ENCODE data around the gene ARFGEF3. TPM values are rescaled to one million over a fixed set of nuclear protein-coding genes. Genes with fewer than 3 reads are reported as not detected.

ARFGEF3 gene
- total RNA-seq, 1 experiment from 2014 or later, result 5.2 TPM

DNA sequence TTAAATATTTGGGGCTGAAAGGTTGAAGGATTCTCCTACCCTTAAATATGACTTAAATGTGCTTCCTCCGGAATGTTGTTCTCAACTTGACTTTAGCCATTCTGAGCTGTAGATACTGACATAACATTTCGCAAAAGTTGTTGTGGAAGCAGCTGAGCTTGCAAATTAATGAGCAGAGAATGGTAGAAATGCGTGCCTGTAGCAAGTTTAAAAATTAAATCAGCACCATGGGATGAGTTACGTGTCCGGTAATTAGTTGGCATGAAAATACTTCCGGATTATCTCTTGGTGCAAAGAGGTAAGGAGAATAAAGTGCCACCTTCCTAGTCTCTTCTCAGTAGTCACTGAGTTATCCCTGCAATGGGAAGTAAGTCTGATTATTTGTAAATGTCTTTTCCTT, 80.2 kb downstream of the ARFGEF3 start:
- H3K27me3 ChIP-seq (replicated peaks; ENCODE audit: control insufficient read depth, insufficient read depth, low read length), result no peaks in the 10 kb centered on the region
- BruUV-seq (replicated peaks), result no TSS peak
- Mint-ChIP-seq H3K4me3 (ENCODE audit: unreplicated experiment) (no peak overlapping the region), H3K9me3 (ENCODE audit: unreplicated experiment) (no peaks in the 10 kb centered on the region), H3K36me3 (ENCODE audit: insufficient read depth, unreplicated experiment) (no peaks in the 10 kb centered on the region), H3K27me3 (ENCODE audit: insufficient read depth, unreplicated experiment) (no peaks in the 10 kb centered on the region), H3K27ac (ENCODE audit: unreplicated experiment) (no peak overlapping the region), H3K4me1 (ENCODE audit: low read depth, unreplicated experiment) (no peaks in the 10 kb centered on the region)
- no peaks in the 10 kb centered on the region for H3K4me1 ChIP-seq
- POLR2A ChIA-PET, result no interaction called here
- intact Hi-C loops (cut with micrococcal nuclease; ENCODE audit: unreplicated experiment), result no loop called here
- no peak overlapping the region for H3K4me3 ChIP-seq (ENCODE audit: low read depth, low read length)
- TF ChIP-seq, protein P1, sequence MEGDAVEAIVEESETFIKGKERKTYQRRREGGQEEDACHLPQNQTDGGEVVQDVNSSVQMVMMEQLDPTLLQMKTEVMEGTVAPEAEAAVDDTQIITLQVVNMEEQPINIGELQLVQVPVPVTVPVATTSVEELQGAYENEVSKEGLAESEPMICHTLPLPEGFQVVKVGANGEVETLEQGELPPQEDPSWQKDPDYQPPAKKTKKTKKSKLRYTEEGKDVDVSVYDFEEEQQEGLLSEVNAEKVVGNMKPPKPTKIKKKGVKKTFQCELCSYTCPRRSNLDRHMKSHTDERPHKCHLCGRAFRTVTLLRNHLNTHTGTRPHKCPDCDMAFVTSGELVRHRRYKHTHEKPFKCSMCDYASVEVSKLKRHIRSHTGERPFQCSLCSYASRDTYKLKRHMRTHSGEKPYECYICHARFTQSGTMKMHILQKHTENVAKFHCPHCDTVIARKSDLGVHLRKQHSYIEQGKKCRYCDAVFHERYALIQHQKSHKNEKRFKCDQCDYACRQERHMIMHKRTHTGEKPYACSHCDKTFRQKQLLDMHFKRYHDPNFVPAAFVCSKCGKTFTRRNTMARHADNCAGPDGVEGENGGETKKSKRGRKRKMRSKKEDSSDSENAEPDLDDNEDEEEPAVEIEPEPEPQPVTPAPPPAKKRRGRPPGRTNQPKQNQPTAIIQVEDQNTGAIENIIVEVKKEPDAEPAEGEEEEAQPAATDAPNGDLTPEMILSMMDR (IDR thresholded peaks at IDR 0.05; ENCODE audit: insufficient read depth in 1 of 2, low read depth in 1 of 2, low read length in 1 of 2, severe bottlenecking in 1 of 2, unreplicated experiment in 1 of 2), result no peak
- H3K36me3 ChIP-seq (ENCODE audit: control insufficient read depth, insufficient read depth, low read length), result no peaks in the 10 kb centered on the region
- no peaks in the 10 kb centered on the region for H3K9me3 ChIP-seq
- CTCF ChIA-PET, result no interaction called here
- no peak for DNase-seq

DNA sequence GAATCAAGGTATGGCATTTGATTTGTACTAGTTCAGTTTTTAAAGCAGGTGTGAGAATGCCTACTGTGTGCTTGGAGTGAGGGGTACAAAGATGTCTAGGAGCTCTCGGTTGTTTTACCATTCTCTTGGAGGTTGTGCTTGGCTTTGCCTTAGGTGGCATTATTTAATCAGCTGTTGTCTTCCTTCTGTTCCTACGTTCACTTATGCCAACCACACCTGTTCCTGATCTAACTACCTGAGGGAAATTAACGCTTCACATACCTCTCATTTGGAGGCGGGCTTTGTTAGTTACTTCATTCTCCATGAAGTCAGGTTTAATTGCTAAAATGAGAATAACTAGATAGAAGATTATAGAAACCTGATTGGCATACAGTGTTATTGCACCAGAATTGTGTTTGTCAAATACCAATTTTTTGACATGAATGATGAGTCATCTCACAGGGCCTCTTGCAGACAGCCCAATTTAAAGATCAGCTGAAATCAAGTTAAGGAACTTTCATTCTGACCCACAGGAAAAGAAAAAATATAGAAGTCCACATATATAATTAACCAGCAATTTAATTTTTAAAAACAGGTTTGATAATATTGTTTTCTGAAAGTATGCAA, 81.4 kb downstream of the ARFGEF3 start:
- H3K27ac Mint-ChIP-seq (ENCODE audit: unreplicated experiment), result no peak overlapping the region
- CTCF ChIA-PET, result no interaction called here
- H3K36me3 ChIP-seq (ENCODE audit: control insufficient read depth, insufficient read depth, low read length), result no peaks in the 10 kb centered on the region
- no peak overlapping the region for H3K4me3 Mint-ChIP-seq (ENCODE audit: unreplicated experiment)
- H3K27me3 ChIP-seq (replicated peaks; ENCODE audit: control insufficient read depth, insufficient read depth, low read length), result no peaks in the 10 kb centered on the region
- no peaks in the 10 kb centered on the region for H3K4me1 Mint-ChIP-seq (ENCODE audit: low read depth, unreplicated experiment)
- no peaks in the 10 kb centered on the region for H3K27me3 Mint-ChIP-seq (ENCODE audit: insufficient read depth, unreplicated experiment)
- POLR2A ChIA-PET, result no interaction called here
- H3K9me3 ChIP-seq, result no peaks in the 10 kb centered on the region
- no peaks in the 10 kb centered on the region for H3K4me1 ChIP-seq
- DNase-seq, result no peak
- intact Hi-C loops (cut with micrococcal nuclease; ENCODE audit: unreplicated experiment), result no loop called here
- H3K9me3 Mint-ChIP-seq (ENCODE audit: unreplicated experiment), result no peaks in the 10 kb centered on the region
- H3K4me3 ChIP-seq (ENCODE audit: low read depth, low read length), result no peak overlapping the region
- no peaks in the 10 kb centered on the region for H3K36me3 Mint-ChIP-seq (ENCODE audit: insufficient read depth, unreplicated experiment)
- TF ChIP-seq, protein P1 (IDR thresholded peaks at IDR 0.05; ENCODE audit: insufficient read depth in 1 of 2, low read depth in 1 of 2, low read length in 1 of 2, severe bottlenecking in 1 of 2, unreplicated experiment in 1 of 2), result no peak
- BruUV-seq (replicated peaks), result no TSS peak

DNA sequence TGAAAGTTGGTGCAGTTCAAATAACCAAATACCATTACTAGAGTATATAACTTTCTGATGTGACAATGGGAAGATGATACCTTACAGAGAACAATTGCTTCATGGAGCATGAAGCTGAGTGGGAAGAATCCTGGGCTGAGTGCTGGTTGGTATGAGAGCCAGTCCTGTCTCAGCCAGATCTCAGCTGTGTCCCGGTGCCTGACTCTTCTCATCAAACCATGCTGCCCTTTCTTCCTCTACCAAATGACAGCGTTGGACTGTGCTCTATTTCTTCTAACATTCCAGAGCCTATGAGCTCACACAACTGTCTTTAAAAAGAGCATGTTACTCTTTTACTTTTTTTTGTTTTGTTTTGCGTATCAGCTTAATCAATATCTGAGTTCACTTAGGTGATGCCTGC, 84.0 kb downstream of the ARFGEF3 start:
- DNase-seq, result no peak
- H3K4me1 ChIP-seq, result no peaks in the 10 kb centered on the region
- no peaks in the 10 kb centered on the region for H3K27me3 Mint-ChIP-seq (ENCODE audit: insufficient read depth, unreplicated experiment)
- H3K9me3 ChIP-seq, result no peaks in the 10 kb centered on the region
- H3K36me3 Mint-ChIP-seq (ENCODE audit: insufficient read depth, unreplicated experiment), result no peaks in the 10 kb centered on the region
- BruUV-seq (replicated peaks), result no TSS peak
- no peak overlapping the region for H3K4me3 Mint-ChIP-seq (ENCODE audit: unreplicated experiment)
- H3K36me3 ChIP-seq (ENCODE audit: control insufficient read depth, insufficient read depth, low read length), result no peaks in the 10 kb centered on the region
- H3K4me3 ChIP-seq (ENCODE audit: low read depth, low read length), result no peak overlapping the region
- intact Hi-C loops (cut with micrococcal nuclease; ENCODE audit: unreplicated experiment), result no loop called here
- ChIA-PET POLR2A (no interaction called here), CTCF (no interaction called here)
- H3K4me1 Mint-ChIP-seq (ENCODE audit: low read depth, unreplicated experiment), result no peaks in the 10 kb centered on the region
- H3K27me3 ChIP-seq (replicated peaks; ENCODE audit: control insufficient read depth, insufficient read depth, low read length), result no peaks in the 10 kb centered on the region
- TF ChIP-seq, protein P1 (IDR thresholded peaks at IDR 0.05; ENCODE audit: insufficient read depth in 1 of 2, low read depth in 1 of 2, low read length in 1 of 2, severe bottlenecking in 1 of 2, unreplicated experiment in 1 of 2), result no peak
- no peaks in the 10 kb centered on the region for H3K9me3 Mint-ChIP-seq (ENCODE audit: unreplicated experiment)
- no peak overlapping the region for H3K27ac Mint-ChIP-seq (ENCODE audit: unreplicated experiment)
